Left ventricle myocardium inferior (tissue), 1 donor: ENCODE results near the gene DR1. TPM values are rescaled to one million over a fixed set of nuclear protein-coding genes. Genes with fewer than 3 reads are reported as not detected.

ENCODE experiments used
- DNase-seq: peaks from one replicate; pipeline ENCODE4 v3.0.0-alpha.2; 2020
- H3K27ac ChIP-seq: fragments of 200-600 bp; replicated peaks from 2 replicates; pipeline ENCODE4 v1.8.0; 2021
- H3K27me3 ChIP-seq: fragments of 200-600 bp; 2 replicates; pipeline ENCODE4 v1.8.0; 2021; ENCODE audit warnings: low read depth
- H3K36me3 ChIP-seq: fragments of 200-600 bp; 2 replicates; pipeline ENCODE4 v1.8.0; 2021
- H3K4me1 ChIP-seq: fragments of 200-600 bp; 2 replicates; pipeline ENCODE4 v1.8.0; 2021
- H3K4me3 ChIP-seq: fragments of 200-600 bp; 2 replicates; pipeline ENCODE4 v1.8.0; 2021; ENCODE audit warnings: mild to moderate bottlenecking, moderate library complexity
- H3K9me3 ChIP-seq: fragments of 200-600 bp; replicated peaks from 2 replicates; pipeline ENCODE4 v1.8.0; 2021
- CTCF ChIP-seq: fragments of 200-600 bp; IDR thresholded peaks from 2 replicates; pipeline ENCODE4 v1.8.0; 2021; ENCODE audit warnings: antibody characterized with exemption, mild to moderate bottlenecking, borderline replicate concordance
- intact Hi-C: fragments of 100-400 bp; cut with micrococcal nuclease; formaldehyde crosslinking; loops from one replicate; pipeline ENCODE4 v1.11.0; 2022
- total RNA-seq: library from RNA; stranded (reverse); fragmentation: NEBNext Ultra II Directional; extraction: Animal tissue kit (Norgen Biotek cat#: 25700); gene quantifications from one replicate; pipeline ENCODE4 v1.2.1, GENCODE V29; 2021
- donor health status: DM: no; HTN: yes; CAD: no; lungs with severe emphysema.

Gene DR1
- total RNA-seq, 1 donor from 2014 or later: 37.7 TPM

GRCh38 chr1:93354749-93355148 is 9.0 kb downstream of the DR1 start:
- no peak for DNase-seq
- no peak for TF ChIP-seq CTCF
- Histone ChIP-seq H3K9me3 (no peaks in the 10 kb centered on the region), H3K27me3 (no peaks in the 10 kb centered on the region), H3K4me1 (peaks cover 65% of the 10 kb centered on the region), H3K27ac (no peak overlapping the region), H3K36me3 (peaks cover 54% of the 10 kb centered on the region), H3K4me3 (no peak overlapping the region)
- intact Hi-C loops: no loop called here

GRCh38 chr1:93357242-93357641 is 11.5 kb downstream of the DR1 start:
- intact Hi-C loops: no loop called here
- H3K36me3 ChIP-seq: peaks cover 58% of the 10 kb centered on the region
- H3K27ac ChIP-seq: no peak overlapping the region
- peaks cover 49% of the 10 kb centered on the region for H3K4me1 ChIP-seq
- no peak for DNase-seq
- no peaks in the 10 kb centered on the region for H3K27me3 ChIP-seq
- TF ChIP-seq CTCF: no peak
- H3K9me3 ChIP-seq: no peaks in the 10 kb centered on the region
- no peak overlapping the region for H3K4me3 ChIP-seq

GRCh38 chr1:93358293-93358692 is 12.6 kb downstream of the DR1 start:
- intact Hi-C loops: no loop called here
- Histone ChIP-seq H3K27me3 (no peaks in the 10 kb centered on the region), H3K9me3 (no peaks in the 10 kb centered on the region), H3K36me3 (peaks cover 64% of the 10 kb centered on the region), H3K4me3 (no peak overlapping the region), H3K4me1 (peaks cover 41% of the 10 kb centered on the region), H3K27ac (no peak overlapping the region)
- TF ChIP-seq CTCF: no peak
- DNase-seq: no peak

- no peak for DNase-seq
- intact Hi-C loops: no loop called here
- Histone ChIP-seq H3K27ac (no peak overlapping the region), H3K27me3 (no peaks in the 10 kb centered on the region), H3K4me3 (no peak overlapping the region), H3K36me3 (peaks cover 61% of the 10 kb centered on the region), H3K9me3 (no peaks in the 10 kb centered on the region), H3K4me1 (peaks cover 30% of the 10 kb centered on the region)
- TF ChIP-seq CTCF: no peak
Measured at GRCh38 chr1:93360111-93360510, 14.4 kb downstream of the DR1 start.

- Histone ChIP-seq H3K9me3 (no peaks in the 10 kb centered on the region), H3K27me3 (no peaks in the 10 kb centered on the region), H3K4me3 (no peak overlapping the region), H3K36me3 (peaks cover 60% of the 10 kb centered on the region), H3K27ac (no peak overlapping the region), H3K4me1 (peaks cover 30% of the 10 kb centered on the region)
- no peak for DNase-seq
- intact Hi-C loops: no loop called here
- no peak for TF ChIP-seq CTCF
Measured at GRCh38 chr1:93362237-93362636, 16.5 kb downstream of the DR1 start.

GRCh38 chr1:93365813-93366212 is 20.1 kb downstream of the DR1 start:
- TF ChIP-seq CTCF: no peak

More at GRCh38 chr1:93365813-93366212, 20.1 kb downstream of the DR1 start:
- Histone ChIP-seq H3K27me3 (no peaks in the 10 kb centered on the region), H3K4me3 (no peak overlapping the region), H3K36me3 (peaks cover 49% of the 10 kb centered on the region), H3K9me3 (no peaks in the 10 kb centered on the region), H3K4me1 (peaks cover 11% of the 10 kb centered on the region), H3K27ac (no peak overlapping the region)
- intact Hi-C loops: no loop called here
- DNase-seq: no peak
